ENCODE measurements around the gene NOL7.

DNA sequence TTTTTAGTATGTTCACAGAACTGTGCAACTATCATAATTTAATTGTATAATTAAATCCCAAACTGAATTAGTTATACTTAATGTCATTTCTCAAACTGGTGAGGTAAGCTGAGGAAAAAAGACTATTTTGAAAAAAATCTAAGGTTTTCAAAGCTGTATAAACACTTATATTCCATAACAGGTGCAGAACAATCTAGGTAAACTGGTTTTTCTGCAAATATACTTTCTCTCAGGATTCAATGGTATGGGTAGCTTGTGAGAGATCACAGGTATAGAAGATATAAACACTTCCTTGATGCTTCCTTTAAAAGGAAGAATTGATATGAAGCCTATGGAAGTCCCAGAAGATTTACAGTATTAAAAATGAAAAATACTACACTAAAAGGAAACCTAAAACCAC, 33.7 kb downstream of the NOL7 start:
- TF ChIP-seq, protein P1, sequence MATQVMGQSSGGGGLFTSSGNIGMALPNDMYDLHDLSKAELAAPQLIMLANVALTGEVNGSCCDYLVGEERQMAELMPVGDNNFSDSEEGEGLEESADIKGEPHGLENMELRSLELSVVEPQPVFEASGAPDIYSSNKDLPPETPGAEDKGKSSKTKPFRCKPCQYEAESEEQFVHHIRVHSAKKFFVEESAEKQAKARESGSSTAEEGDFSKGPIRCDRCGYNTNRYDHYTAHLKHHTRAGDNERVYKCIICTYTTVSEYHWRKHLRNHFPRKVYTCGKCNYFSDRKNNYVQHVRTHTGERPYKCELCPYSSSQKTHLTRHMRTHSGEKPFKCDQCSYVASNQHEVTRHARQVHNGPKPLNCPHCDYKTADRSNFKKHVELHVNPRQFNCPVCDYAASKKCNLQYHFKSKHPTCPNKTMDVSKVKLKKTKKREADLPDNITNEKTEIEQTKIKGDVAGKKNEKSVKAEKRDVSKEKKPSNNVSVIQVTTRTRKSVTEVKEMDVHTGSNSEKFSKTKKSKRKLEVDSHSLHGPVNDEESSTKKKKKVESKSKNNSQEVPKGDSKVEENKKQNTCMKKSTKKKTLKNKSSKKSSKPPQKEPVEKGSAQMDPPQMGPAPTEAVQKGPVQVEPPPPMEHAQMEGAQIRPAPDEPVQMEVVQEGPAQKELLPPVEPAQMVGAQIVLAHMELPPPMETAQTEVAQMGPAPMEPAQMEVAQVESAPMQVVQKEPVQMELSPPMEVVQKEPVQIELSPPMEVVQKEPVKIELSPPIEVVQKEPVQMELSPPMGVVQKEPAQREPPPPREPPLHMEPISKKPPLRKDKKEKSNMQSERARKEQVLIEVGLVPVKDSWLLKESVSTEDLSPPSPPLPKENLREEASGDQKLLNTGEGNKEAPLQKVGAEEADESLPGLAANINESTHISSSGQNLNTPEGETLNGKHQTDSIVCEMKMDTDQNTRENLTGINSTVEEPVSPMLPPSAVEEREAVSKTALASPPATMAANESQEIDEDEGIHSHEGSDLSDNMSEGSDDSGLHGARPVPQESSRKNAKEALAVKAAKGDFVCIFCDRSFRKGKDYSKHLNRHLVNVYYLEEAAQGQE (IDR thresholded peaks at IDR 0.05; ENCODE audit: low read depth), result no peak
- TF ChIP-seq YY1 (IDR thresholded peaks at IDR 0.05; ENCODE audit: low read depth) (no peak), FOXM1 (IDR thresholded peaks at IDR 0.05; ENCODE audit: borderline replicate concordance, low read depth) (no peak), TAF1 (IDR thresholded peaks at IDR 0.05; ENCODE audit: low read depth) (no peak)
